HG03378 (cell line): Measurements from ENCODE around the gene ZNF783.

Experiments used
- ATAC-seq: cut with Tn5 transposase; IDR thresholded peaks from one replicate; pipeline ENCODE4 v1.9.1; 2021; ENCODE audit warnings: mild to moderate bottlenecking, moderate library complexity; ENCODE audit not compliant: unreplicated experiment

Gene ZNF783

GRCh38 chr7:149280661-149281507 lies 18.9 kb downstream of the ZNF783 start:
- no peak for ATAC-seq

- ATAC-seq = no peak
Observed at GRCh38 chr7:149281508-149282330, 19.7 kb downstream of the ZNF783 start.

- no peak for ATAC-seq
Observed at GRCh38 chr7:149282331-149282655, 20.3 kb downstream of the ZNF783 start.

GRCh38 chr7:149283321-149283720 lies 21.3 kb downstream of the ZNF783 start:
- ATAC-seq = no peak

GRCh38 chr7:149284343-149284742 lies 22.3 kb downstream of the ZNF783 start:
- no peak for ATAC-seq

- peak; percentile 93 for ATAC-seq
Observed at GRCh38 chr7:149284850-149285585, 23.0 kb downstream of the ZNF783 start.

GRCh38 chr7:149285603-149286002 lies 23.6 kb downstream of the ZNF783 start:
- no peak for ATAC-seq

GRCh38 chr7:149286811-149287400 lies 24.9 kb downstream of the ZNF783 start:
- ATAC-seq = no peak

GRCh38 chr7:149287622-149288021 lies 25.6 kb downstream of the ZNF783 start:
- no peak for ATAC-seq

- no peak for ATAC-seq
Observed at GRCh38 chr7:149289262-149289661, 27.3 kb downstream of the ZNF783 start.

- no peak for ATAC-seq
Observed at GRCh38 chr7:149289856-149290255, 27.9 kb downstream of the ZNF783 start.

GRCh38 chr7:149291036-149291780 lies 29.2 kb downstream of the ZNF783 start:
- no peak for ATAC-seq

GRCh38 chr7:149291781-149292461 lies 29.9 kb downstream of the ZNF783 start:
- no peak for ATAC-seq

- ATAC-seq = no peak
Observed at GRCh38 chr7:149292462-149292823, 30.4 kb downstream of the ZNF783 start.

GRCh38 chr7:149293338-149293737 lies 31.3 kb downstream of the ZNF783 start:
- no peak for ATAC-seq

- ATAC-seq = no peak
Observed at GRCh38 chr7:149293946-149294633, 32.1 kb downstream of the ZNF783 start.

- ATAC-seq = no peak
Observed at GRCh38 chr7:149294634-149295480, 32.9 kb downstream of the ZNF783 start.

- ATAC-seq = no peak
Observed at GRCh38 chr7:149295481-149295850, 33.5 kb downstream of the ZNF783 start.
